DOHH2 (cell line): ENCODE results near the gene PTPN4.

Source experiments
- CTCF ChIP-seq: fragments of 200-600 bp; sonication (generic); IDR thresholded peaks from one replicate; pipeline ENCODE4 v1.5.1; 2014; ENCODE audit warnings: antibody characterized with exemption, mild to moderate bottlenecking, low read depth, low read length; ENCODE audit not compliant: poor library complexity, severe bottlenecking
- EZH2phosphoT487 ChIP-seq: fragments of 200-600 bp; sonication (generic); IDR thresholded peaks from 2 replicates; pipeline ENCODE4 v1.6.1; 2017; ENCODE audit warnings: borderline replicate concordance, mild to moderate bottlenecking, antibody characterized with exemption, low read length, moderate library complexity, mixed read lengths

GRCh38 chr2:119716284-119716672 lies 43.4 kb upstream of the PTPN4 start:
- TF ChIP-seq CTCF, result no peak
- TF ChIP-seq EZH2phosphoT487, result no peak
